NCI-H1417 treated with DMSO at 0.1 percent for 48 hours (cell line): Measurements from ENCODE around the gene SFXN3.
A peak's percentile ranks its signal among the peaks of the same experiment; 100 is the strongest.

Source experiments
- DNase-seq: peaks from one replicate; lab custom pipeline; 2025; lab: John Stamatoyannopoulos, UW

Gene SFXN3

DNA sequence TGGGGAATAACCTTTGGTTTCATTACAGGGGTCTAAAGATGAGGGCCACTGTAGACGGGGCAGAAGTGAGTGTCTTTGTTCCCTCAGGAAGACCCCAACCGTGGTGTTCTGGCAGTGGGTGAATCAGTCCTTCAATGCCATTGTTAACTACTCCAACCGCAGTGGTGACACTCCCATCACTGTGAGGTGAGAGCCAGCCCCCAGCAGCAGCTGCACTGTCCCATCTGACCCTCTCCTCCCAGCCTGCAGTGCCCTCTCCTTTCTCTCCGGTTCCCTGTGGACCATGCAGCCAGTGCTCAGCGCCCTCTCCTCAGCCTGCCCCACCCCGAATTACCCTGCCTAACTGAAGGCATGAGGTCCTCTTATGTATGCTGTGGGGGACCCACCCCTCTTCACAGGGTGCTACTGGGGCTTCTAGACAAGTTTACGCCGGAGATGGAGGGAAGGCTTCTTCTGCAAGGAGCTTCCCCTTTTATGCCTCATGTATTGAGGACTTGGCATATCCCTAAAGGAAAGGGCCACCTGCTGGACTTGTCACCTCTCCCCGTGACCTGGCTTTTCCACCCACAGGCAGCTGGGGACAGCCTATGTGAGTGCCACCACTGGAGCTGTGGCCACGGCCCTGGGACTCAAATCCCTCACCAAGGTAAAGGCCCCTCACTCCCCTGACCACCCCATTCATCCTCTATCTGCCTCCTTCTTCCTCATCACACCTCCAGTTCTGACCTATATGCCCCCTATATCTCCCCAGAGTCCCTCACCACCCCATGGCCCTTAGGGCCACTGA is 5.1 kb downstream of the SFXN3 start:
- DNase-seq, result no peak

DNA sequence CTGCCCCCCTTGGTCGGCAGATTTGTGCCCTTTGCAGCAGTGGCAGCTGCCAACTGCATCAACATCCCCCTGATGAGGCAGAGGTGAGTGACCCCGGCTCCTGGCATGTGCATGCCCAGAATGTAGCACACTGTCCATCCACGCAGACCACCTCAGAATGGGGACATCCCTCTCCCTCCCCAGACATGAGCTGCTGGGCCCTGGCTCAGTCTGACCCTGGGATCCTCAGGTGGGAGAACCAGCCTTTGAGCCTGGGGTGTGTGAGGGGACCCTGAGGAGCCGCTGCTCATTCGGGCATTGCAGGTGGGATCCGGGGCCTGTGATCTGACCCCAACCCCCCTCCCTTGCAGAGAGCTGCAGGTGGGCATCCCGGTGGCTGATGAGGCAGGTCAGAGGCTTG is 5.7 kb downstream of the SFXN3 start:
- no peak for DNase-seq

DNA sequence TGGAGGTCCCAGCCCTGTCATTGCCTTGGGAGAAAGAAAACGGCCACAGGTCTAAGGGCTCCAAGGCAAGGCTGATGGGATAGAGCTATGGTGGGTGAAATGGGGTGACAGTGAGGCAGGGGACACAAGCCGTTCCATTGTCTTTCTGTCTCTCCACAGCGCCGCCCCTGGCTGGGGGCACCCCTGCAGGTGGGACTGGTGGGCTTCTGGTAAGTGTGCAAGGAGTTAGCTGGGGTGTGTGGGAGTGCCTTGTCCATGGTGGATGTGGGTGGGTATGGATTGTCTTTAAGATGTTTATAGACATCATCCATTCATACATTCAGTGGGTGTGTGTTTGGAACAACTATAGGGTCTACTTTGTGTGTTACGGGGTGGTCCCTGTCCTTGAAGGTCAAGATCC is 7.5 kb downstream of the SFXN3 start:
- no peak for DNase-seq

DNA sequence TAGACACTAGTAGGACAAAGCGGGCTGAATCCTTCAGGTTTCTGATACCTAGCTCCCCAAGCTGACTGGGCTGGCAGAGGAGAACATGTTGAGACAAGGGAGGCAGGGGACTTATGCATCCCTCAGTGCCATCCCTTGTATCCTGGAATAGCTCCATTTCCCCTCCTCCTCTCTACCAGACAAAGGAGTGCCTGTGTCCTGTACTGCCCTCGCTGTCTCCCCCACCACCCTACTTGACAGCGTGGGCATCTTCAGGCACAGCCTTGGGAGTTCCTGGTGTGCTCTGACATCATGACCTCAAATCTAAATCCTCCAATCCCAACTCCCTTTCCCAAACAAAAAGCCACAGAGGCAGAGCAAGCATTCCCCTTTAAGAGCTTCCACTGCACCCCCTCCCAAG is 9.0 kb downstream of the SFXN3 start:
- no peak for DNase-seq

DNA sequence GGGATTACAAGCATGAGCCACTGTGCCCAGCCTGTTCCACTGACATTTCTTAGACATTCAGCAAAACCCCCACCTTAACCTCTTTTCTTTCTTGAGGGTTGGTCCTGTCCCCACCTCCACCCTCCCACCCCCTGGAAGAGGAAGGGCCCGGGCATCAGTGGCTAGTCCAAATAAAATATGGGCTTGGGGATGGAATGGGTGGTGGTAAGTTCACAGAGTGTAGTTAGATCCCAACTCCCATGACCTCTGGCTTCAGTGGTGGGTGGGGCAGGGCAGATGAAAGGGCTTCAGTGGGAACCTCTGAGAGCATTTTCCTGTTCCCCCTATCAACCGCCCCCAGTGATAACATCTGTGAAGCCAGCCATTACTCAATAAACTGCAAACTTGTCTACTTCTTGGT is 9.8 kb downstream of the SFXN3 start:
- no peak for DNase-seq

DNA sequence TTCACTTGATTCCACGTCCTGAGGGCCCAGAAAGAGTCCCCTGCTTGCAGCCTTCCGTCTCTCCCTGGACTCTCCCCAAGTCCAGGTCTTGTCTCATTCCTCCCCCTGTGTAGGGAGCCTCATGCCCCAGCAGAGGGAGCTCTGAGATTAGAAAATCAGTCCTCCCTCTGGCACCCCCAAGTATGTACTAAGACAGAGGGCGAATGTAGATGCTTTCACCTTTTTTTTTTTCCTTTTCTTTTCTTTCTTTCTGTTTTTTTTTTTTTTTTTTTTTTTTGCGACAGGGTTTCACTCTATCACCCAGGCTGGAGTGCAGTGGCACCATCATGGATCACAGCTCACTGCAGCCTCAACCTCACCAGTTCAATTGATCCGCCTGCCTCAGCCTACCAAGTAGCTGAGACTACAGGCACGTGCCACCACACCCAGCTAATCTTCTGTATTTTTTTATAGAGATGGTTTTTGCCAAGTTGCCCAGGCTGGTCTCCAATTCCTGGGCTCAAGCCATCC is 10.3 kb downstream of the SFXN3 start:
- no peak for DNase-seq

DNA sequence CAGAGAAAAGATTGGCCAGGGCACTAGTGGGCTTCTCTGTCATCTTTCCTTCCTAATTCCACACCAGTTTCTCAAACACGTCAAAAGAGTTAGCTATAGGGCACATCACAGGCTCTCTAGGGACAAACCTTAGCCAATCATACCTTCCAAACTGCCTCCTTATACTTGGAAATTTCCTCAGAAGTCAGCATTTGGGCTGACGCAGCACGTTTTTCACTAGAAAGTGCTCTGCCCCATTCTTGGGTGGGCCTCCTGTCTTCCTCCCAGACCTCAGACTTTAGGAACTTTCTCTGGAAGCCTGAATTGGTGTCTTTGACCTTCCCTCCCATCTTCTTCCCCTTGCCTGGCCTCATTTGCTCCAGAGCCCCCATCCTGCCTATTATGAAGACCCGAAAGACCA is 11.1 kb downstream of the SFXN3 start:
- DNase-seq, result no peak

DNA sequence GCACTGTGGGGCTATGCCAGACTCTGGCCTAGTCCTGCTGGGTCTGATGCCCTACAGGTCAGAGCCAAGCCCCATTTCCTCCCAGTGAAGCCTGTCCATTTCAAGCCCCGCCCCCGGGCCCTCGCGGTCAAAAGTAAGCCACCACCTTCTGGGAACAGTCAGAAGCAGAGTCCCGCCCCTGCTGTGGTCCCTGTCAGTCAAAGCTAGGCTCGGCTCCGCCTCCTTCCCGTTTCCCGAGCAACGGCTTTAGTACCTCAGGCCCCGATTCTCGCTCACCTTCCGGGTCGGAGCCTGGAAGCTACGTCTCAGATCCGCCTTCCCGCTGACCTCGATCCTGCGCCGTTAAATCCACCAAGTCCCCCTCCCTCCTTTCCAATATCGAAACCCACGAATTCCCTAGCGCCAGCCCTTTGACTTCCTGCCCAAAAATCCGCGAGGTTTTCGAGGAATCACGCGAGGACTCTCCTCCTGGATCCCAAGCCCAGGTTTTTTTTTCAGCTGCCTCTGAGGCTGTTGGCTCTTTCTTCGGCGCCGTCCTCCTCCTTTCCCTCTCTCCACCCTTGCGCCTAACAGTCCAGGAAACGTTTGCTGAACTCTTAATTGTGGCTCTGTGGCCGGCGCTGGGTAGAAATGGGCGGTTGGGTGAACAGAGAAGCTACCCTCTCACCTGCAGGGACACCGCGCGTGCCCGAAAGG is 11.8 kb downstream of the SFXN3 start:
- DNase-seq, result peak; percentile 59

DNA sequence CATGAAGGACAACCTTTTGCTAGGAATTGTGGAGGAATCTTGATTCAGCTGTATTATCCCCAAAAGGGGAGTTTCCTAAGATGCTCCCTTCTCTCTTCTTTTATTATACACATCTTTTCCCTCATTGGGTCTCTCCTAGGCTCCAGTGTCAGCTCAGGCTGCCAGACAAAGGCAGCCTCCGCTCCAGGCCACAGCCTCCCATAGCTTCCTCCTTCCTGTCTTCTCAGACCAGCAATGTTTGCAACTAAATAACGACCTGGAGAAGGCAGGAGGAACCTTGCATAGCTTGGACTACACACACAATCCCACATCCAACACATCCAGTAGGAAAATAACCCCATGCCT is 12.3 kb downstream of the SFXN3 start:
- no peak for DNase-seq

DNA sequence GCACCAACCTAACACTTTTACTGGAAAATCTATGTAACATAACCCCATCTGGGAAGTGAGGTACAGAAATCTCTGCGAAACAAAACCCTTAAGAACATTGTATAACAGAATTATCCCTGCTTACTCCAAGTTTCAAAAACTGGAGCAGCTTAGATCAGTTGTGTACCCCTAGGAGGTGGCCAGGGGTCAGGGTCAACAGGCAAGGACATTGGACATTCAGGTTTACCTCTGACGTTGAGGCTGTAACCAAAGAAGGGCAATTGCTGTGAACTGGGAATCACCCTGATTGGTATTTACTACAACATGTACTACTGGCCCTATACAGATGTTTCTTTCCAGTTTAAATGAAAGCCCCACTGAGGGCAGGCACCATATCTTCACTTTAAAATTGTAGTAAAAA is 13.1 kb downstream of the SFXN3 start:
- DNase-seq, result no peak

DNA sequence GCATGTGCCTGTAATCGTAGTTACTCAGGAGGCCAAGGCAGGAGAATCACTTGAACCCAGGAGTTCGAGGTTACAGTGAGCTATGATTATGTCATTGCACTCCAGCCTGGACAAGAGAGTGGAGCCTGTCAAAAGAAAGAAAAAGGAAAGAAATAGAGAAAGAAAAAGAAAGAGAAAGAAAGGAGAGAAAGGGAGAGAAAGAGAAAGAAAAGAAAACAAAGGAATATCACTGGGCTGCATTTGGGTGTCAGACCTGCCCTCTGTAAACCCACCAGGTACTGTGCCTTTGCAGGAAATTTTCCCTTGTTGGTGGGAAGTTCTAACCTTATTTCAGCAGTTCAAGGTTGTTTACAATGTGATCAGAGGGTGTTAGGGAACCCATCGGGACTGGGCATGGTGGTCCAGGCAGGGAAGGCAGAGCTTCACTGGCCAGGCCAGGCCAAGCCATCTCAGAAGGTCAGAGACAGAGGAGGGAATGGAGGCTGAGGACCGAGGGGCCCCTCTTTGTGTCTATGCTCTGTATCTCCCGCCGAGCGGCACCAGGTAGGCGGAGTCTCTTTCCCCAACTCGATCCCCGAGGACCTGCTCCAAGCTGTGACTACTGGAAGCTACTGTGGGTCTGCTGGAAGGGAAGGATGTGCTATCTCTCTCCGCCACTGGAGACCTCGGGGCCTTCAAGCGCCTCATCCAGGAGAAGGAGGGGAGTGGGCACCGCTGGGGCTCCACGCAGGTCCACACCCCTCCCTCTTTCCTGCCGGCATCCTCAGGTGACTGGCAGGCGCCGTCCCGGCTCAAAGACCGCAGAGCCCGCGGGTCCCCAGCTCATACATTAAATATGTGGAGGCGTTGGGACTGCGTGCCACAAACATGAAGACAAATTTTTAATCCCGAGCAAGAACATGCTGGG is 15.6 kb downstream of the SFXN3 start:
- DNase-seq, result no peak

DNA sequence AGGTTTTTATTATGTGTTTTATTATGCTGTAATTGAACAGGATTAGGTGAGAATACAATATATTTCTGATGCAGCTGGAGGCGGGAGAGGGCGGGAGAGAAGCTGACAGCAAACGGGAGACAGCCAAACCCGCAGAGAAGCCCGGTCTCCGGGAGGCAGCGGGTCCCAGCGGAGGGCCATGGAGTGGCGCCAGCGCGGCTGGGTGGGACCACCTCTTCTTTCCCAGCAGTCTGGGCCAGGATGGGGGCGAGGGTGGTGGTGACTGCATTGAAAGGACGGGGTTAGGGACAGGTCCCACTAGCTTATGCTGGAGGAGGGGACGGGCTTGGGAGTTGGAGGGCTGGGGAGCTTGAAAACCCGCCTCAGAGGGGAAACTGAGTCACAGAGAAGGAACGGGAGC is 16.2 kb downstream of the SFXN3 start:
- DNase-seq, result no peak

DNA sequence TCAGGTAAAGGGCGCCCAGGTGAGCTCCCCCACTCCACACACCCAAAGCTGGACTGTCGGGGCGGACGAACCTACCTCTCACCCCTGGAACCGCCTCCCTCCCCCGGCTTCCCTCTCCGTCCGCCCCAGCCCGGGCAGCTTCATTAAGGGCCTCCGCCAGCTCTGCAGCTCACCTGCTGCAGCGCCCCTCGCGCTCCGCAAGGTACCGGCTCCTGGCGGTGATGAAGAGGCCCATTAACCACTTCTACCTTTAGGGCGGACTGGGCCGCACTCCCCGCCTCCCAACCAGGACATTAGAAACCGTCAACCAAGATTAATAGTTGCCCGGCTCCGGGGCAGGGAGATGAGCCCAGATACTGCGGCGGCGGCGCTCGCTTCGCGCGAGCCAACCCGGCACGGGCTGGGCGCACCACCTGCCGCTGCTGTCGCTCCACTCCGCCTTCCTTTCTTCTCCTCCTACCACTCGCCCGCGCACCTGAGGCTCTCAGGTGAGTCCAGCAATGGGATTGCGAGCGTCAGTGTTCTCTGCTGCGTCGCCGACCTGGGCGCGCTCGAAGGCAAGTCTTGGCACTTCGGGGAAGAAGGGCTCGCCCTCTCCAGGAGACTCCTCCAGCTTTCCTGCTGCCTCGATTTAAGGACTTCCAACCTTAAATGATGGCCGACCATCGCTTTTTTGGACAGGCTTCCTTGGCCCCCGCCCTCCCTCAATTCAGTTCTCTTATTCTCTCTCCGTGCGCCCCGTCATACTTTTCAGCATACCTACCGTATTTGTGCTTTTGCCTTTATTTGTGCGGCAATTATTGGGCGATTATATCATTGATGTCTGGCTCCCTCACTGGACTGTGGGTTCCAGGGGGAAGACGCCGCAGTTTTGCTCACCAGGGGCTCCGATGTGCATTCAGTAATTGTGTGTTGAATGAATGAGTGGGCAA is 17.2 kb downstream of the SFXN3 start:
- DNase-seq, result peak; percentile 34

DNA sequence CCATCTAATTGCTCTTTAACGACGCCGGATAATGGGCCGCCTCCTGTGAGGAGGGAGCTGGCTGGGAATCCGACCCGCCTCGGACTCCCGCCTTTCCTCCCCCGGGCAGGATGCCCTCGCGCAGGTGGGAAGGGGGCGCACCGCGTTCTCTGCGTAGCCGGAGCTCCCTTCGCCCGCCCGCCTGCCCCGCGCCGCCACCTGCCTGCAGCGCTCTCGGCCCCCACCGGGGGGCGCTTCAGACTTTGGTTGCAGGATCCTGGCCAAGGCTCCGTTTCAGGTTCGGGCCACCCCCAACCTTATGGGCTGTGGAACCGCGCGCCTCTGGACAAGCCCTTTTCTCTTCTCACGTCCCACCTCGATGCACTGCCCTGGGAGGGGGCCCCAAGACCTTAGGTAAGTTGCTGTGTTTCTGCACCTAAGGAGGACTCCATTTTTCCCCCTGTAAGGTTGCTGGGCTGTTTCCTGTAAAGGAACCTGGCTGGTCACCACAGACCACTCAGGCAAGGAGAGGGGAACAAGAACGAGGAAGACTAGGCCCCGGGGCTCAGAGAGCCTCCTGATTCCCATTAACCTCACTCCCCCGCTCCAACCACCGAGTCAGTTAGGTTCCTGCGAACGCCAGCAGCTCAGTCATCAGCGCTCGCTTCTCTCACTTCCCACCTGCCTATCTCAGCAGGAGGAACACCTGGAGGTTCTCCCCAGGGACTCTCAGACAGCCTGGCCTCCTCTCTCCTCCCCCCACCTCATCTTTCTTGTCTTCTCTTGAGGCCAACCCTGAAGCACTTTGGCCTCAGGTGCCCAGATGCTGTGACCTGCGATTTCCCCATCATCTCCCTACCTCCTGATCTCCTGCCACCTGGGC is 19.4 kb downstream of the SFXN3 start:
- no peak for DNase-seq

DNA sequence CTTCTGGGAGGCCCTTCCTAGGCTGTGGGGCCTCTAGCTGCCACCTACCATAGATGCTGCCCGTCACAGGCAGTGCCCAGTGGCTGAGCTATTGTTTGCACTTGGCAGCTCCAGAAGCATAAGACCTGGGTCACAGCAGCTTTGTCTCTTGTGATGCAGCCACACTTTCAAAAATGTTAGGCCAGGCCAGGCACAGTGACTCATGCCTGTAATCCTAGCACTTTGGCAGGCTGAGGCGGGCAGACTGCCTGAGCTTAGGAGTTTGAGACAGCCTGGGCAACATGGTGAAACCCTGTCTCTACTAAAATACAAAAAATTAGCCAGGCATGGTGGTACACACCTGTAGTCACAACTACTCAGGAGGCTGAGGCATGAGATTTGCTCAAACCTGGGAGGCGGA is 21.3 kb downstream of the SFXN3 start:
- DNase-seq, result no peak

DNA sequence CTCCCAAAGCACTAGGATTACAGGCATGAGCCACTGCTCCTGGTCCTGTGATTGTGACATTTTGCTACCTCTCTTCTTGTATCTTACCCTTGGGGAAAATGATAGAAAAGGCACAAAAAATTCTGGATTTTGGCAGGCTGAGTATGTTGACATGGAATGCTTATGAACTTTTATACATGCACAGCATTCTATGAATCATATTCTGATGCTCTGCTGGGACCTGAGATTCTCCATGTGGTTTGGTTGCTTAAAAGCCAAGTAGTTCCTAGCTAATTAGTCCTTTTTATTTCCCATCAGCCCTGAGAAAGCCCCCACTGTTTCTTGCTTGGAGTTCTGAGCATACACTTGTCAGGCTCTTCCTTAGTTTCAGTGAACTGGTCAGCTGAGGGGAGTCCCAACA is 22.5 kb downstream of the SFXN3 start:
- DNase-seq, result no peak

DNA sequence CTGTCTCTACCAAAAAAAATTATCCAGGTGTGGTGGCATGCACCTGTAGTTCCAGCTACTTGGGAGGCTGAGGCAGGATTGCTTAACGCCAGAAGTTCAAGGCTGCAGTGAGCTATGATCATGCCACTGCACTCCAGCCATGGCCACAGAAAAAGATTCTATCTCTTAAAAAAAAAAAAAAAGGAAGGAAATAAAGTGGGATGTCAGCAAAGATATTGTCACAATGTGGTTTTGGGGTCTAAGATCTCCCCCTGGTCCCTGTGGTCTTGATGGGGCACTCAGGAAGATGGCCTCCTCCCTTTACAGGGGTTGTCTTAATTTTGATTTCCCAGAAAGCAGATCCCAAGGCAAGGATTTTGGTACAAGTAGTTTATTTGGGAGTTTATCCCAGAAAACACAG is 23.3 kb downstream of the SFXN3 start:
- no peak for DNase-seq

DNA sequence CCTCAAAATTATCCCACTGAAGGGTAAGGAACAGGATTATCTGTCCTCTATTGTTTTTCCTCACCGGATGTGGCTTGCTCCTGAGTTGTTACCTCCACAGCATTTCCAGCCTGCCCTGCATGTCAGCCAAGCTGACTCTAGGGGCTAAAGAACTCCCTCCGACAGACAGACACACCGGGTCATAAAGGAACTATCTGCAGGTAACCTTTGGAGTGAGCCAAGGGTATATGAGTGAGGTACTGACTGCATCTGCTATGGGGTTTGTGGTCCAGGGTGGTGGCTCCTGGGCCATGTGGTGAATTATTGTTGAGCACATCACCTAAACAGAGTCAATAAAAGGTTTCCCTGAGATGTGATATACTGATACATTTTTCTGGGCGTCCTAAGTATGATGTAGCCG is 23.8 kb downstream of the SFXN3 start:
- no peak for DNase-seq

DNA sequence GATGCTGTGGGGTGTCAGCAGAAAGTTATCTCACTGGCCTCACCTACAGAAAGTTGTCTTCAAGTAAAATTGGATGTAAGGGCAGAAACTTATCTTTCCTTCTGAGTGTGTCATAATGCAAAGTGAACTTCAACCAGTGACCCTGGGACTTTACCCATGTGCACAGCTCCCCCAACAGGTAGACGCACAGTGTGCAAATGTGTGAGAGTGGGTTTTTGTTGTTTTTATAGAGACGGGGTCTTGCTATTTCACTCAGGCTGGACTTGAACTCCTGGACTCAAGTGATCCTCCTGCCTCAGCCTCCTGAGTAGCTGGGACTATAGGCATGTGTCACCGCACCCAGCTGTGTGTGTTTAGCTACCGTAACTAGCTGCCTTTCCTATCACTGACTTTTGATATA is 24.4 kb downstream of the SFXN3 start:
- DNase-seq, result no peak

DNA sequence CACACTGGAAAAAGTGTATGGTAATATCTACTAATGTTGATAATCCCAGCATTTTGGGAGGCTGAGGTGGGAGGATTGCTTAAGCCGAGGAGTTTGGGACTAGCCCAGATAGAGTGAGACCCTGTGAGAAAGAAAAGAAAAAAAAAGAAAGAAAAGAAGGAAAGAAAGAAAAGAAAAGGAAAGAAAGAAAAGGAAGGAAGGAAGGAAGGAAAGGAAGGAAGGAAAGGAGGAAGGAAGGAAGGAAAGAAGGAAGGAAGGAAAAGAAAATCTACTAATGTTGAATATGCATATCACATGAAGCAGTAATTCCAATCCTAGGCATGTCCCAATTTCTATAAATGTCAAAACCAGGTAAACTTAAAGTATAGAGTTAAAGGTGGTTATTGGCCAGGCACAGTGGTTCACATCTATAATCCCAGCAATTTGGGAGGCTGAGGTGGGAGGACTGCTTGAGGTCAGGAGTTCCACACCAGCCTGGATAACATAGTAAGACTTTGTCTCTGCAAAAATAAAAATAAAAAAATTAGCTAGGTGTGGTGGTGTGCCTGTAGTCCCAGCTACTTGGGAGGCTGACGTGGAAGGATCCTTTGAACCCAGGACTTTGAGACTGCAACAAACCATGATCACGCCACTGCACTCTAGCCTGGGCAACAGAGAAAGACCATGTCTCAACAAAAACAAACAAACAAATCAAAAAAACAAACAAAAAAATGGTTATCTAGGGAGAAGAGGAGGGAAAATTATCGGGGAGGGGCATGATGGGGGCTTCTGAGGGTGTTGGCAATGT is 25.5 kb downstream of the SFXN3 start:
- DNase-seq, result no peak
